NCI-H1092 treated with DMSO at 0.1 percent for 48 hours (cell line): ENCODE data around the gene CASP8AP2.
"Not testable (repeated sequence)": the region's sequence is repeated elsewhere in the genome, so short reads cannot be mapped to it uniquely, and the experiment has no call there.

Experiments used
- DNase-seq: peaks from one replicate; lab custom pipeline; 2025; lab: John Stamatoyannopoulos, UW

Gene CASP8AP2

GRCh38 chr6:89826029-89826528, 3.6 kb upstream of the CASP8AP2 start:
- DNase-seq: no peak

GRCh38 chr6:89828475-89828987, 1.1 kb upstream of the CASP8AP2 start:
- DNase-seq: not testable (repeated sequence)

GRCh38 chr6:89828988-89829471, 650 bp upstream of the CASP8AP2 start:
- no peak for DNase-seq

- DNase-seq: peak; percentile 16
These were observed 610 bp downstream of the CASP8AP2 start for GRCh38 chr6:89830170-89830809.

- no peak for DNase-seq
These were observed 5.5 kb downstream of the CASP8AP2 start for GRCh38 chr6:89834884-89835792.

- no peak for DNase-seq
These were observed 7.1 kb downstream of the CASP8AP2 start for GRCh38 chr6:89836639-89837222.

GRCh38 chr6:89840538-89840937, 10.9 kb downstream of the CASP8AP2 start:
- no peak for DNase-seq

- DNase-seq: no peak
These were observed 12.5 kb downstream of the CASP8AP2 start for GRCh38 chr6:89842228-89842627.

GRCh38 chr6:89843070-89843469, 13.4 kb downstream of the CASP8AP2 start:
- DNase-seq: no peak

GRCh38 chr6:89847513-89847912, 17.8 kb downstream of the CASP8AP2 start:
- DNase-seq: not testable (repeated sequence)

- no peak for DNase-seq
These were observed 23.4 kb downstream of the CASP8AP2 start for GRCh38 chr6:89853068-89853467.

- no peak for DNase-seq
These were observed 28.4 kb downstream of the CASP8AP2 start for GRCh38 chr6:89858041-89858440.

GRCh38 chr6:89859744-89860143, 30.1 kb downstream of the CASP8AP2 start:
- DNase-seq: no peak

- DNase-seq: no peak
These were observed 32.6 kb downstream of the CASP8AP2 start for GRCh38 chr6:89862273-89862672.

GRCh38 chr6:89862698-89863097, 33.0 kb downstream of the CASP8AP2 start:
- DNase-seq: no peak

GRCh38 chr6:89866024-89866678, 36.5 kb downstream of the CASP8AP2 start:
- no peak for DNase-seq

GRCh38 chr6:89873721-89874120, 44.0 kb downstream of the CASP8AP2 start:
- no peak for DNase-seq

- no peak for DNase-seq
These were observed 44.8 kb downstream of the CASP8AP2 start for GRCh38 chr6:89874438-89874837.

GRCh38 chr6:89886378-89887120, 56.9 kb downstream of the CASP8AP2 start:
- no peak for DNase-seq

GRCh38 chr6:89887452-89888137, 57.9 kb downstream of the CASP8AP2 start:
- no peak for DNase-seq

- no peak for DNase-seq
These were observed 58.4 kb downstream of the CASP8AP2 start for GRCh38 chr6:89888138-89888514.
